Pancreas (tissue), 10 donors: ENCODE measurements around the gene CARD6. TPM values are rescaled to one million over a fixed set of nuclear protein-coding genes. Genes with fewer than 3 reads are reported as not detected.

Source experiments
- ATAC-seq, 4 donors: fragments of 200-7000 bp; cut with Tn5 transposase; one replicate each; pipeline versions ENCODE4 v1.8.0 to v1.9.1; 2020; ENCODE audit warnings: mild to moderate bottlenecking in 4 of 4, moderate library complexity in 4 of 4
- DNase-seq, 6 donors: peaks; one replicate each; pipeline ENCODE4 v3.0.0-alpha.2; 2020
- FAIRE-seq: peaks from 2 replicates; lab custom pipeline; 2012; peaks lifted over from hg19 to GRCh38; lab: Jason Lieb, UNC
- H3K27ac ChIP-seq, 4 donors: fragments of 200-600 bp; sonication (generic); 1 replicate in 3 of 4; 2 replicates in 1 of 4; pipeline versions ENCODE4 v1.5.0 to v1.8.0; 2020
- H3K27me3 ChIP-seq, 4 donors: fragments of 200-600 bp; one replicate each; pipeline ENCODE4 v1.8.0; 2021
- H3K36me3 ChIP-seq, 3 donors: fragments of 200-600 bp; sonication (generic) in 1 of 3; one replicate each; pipeline versions ENCODE4 v1.5.0 to v1.8.0; 2020 to 2021
- H3K4me1 ChIP-seq, 3 donors: fragments of 200-600 bp; one replicate each; pipeline ENCODE4 v1.8.0; 2021
- H3K4me3 ChIP-seq, 4 donors: fragments of 200-600 bp; sonication (generic) in 2 of 4; one replicate each; pipeline versions ENCODE4 v1.5.0 to v1.8.0; 2020 to 2021
- H3K9me3 ChIP-seq, 4 donors: fragments of 200-600 bp; one replicate each; pipeline ENCODE4 v1.8.0; 2021
- CTCF ChIP-seq, 4 donors: fragments of 200-600 bp; sonication (generic) in 3 of 4; IDR thresholded peaks; one replicate each; pipeline versions ENCODE4 v1.5.0 to v1.8.0; 2021; ENCODE audit warnings: antibody characterized with exemption in 4 of 4
- WGBS, 2 donors: extraction: QIAGEN DNeasy Blood & Tissue Kit; methylation state at CpG; one replicate each; pipeline ENCODE4 v1.1.7; 2013; 5-methylcytosine and 5-hydroxymethylcytosine counted together
- intact Hi-C, 3 donors: fragments of 100-400 bp; cut with DNase I; formaldehyde crosslinking; loops; one replicate each; pipeline versions ENCODE4 v1.11.1 to v1.14.2; 2022
- polyA plus RNA-seq, 2 donors: library from polyadenylated mRNA; stranded (reverse); fragments of 200-250 nt; gene quantifications; one replicate each; pipeline ENCODE4 v1.2.3, GENCODE V29; 2013
- total RNA-seq, 6 donors: library from RNA; stranded (reverse); fragmentation: NEBNext Ultra II Directional in 4 of 6; extraction: Animal tissue kit (Norgen Biotek cat#: 25700) in 4 of 6; gene quantifications; one replicate each; pipeline versions ENCODE4 v1.2.1 to v1.2.4, GENCODE V29; 2021 to 2023
- donor health status: healthy with polysubstance abuse.
- donor health status: DM: no; HTN: no; CAD: no; lungs with moderate emphysema.
- donor health status: DM: no; HTN: no; CAD: no.
- donor health status: control.
- donor health status: control.
- donor health status: Bipolar disorder and iron deficiency.
- donor health status: DM: yes; HTN: yes; CAD: no.
- donor health status: DM: no; HTN: no; CAD: no.
- donor health status: DM: no; HTN: no; CAD: no.
- donor health status: DM: yes; HTN: yes; CAD: no.

The CARD6 gene
- total and polyA plus RNA-seq, 8 donors: 1.7 to 8.0 (median 2.6) TPM

DNA sequence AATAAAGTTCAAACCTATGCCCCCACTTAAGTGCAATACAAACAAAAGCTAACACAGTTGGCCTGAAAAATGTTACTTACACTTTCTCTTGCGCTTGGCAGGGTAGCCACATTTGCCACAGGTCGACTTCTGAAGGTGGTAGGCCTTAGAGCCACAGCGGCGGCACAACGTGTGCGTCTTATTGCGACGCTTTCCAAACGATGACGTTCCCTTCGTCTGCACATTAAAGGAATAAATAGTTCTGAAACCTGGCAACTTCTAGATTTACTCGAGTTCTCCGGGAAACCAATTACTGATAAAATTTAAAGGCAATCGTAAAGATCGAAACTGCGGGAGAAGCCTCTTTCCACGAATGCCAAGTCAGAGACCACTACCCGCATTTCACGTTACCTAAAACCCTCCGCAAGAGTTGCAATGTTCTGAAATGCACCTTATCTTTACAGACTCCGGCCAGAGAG lies 6.7 kb upstream of the CARD6 start:
- H3K4me1 ChIP-seq: peaks cover 11 to 13% (median 13%) of the 10 kb centered on the region in 3 donors
- no peak for DNase-seq
- intact Hi-C loops: no loop called here
- H3K36me3 ChIP-seq: peaks cover 0 to 41% (median 33%) of the 10 kb centered on the region in 3 donors
- no peaks in the 10 kb centered on the region for H3K27me3 ChIP-seq
- H3K27ac ChIP-seq: peak overlapping the region; percentile 50 to 95 (median 86)
- H3K4me3 ChIP-seq: peak overlapping the region; percentile 69 to 80 (median 76)
- ATAC-seq: peak; percentile 32 to 50 (median 34)
- no peak for FAIRE-seq
- TF ChIP-seq CTCF (IDR thresholded peaks at IDR 0.05): no peak
- 0 to 1% methylated on average over 21 of the region's 21 CpGs for WGBS, 2 donors
- no peaks in the 10 kb centered on the region for H3K9me3 ChIP-seq

GRCh38 chr5:40834849-40835787 lies 6.0 kb upstream of the CARD6 start, which contains the start of gene RPL37:
RPL37 (minus strand) TSS chr5:40835222; CDS start chr5:40835185, 37 bp downstream.
- ATAC-seq (peak; percentile 99 to 100 (median 99)), DNase-seq (peak; percentile 92 to 97 (median 95)), FAIRE-seq (no peak)
- intact Hi-C loops: no loop called here
- Histone ChIP-seq H3K27me3 (no peaks in the 10 kb centered on the region), H3K27ac (peak within 1 kb of the TSS; percentile 80 to 95 (median 90)), H3K9me3 (no peaks in the 10 kb centered on the region), H3K4me1 (peaks cover 11 to 13% (median 13%) of the 10 kb centered on the region in 3 donors), H3K36me3 (peaks cover 0 to 34% (median 30%) of the 10 kb centered on the region in 3 donors), H3K4me3 (peak within 1 kb of the TSS; percentile 69 to 80 (median 76))
- no peak for TF ChIP-seq CTCF (IDR thresholded peaks at IDR 0.05)
- 1% methylated on average over 61 of the region's 61 CpGs for WGBS, 2 donors

DNA sequence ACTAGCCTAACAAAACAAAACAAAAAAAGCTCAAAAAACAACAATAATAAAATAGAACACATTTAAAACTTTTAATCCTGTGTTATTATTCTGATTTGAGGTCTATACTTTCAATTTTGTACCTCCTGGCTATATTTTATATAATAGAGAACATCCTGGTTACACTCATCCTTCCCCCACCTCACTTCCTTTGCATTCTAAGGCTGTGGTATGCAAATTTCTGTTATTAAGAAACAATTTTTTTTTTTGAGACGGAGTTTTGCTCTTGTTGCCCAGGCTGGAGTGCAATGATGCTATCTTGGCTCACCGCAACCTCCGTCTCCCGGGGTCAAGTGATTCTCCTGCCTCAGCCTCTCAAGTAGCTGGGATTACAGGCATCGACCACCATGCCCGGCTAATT lies 3.1 kb upstream of the CARD6 start:
- H3K4me1 ChIP-seq: peaks cover 6 to 10% (median 8%) of the 10 kb centered on the region in 3 donors
- no peak for TF ChIP-seq CTCF (IDR thresholded peaks at IDR 0.05)
- DNase-seq: no peak
- 88 to 91% methylated on average over 6 of the region's 6 CpGs for WGBS, 2 donors
- H3K9me3 ChIP-seq: no peaks in the 10 kb centered on the region
- H3K4me3 ChIP-seq: no peak overlapping the region
- FAIRE-seq: no peak
- no peak for ATAC-seq
- intact Hi-C loops: no loop called here
- no peak overlapping the region for H3K27ac ChIP-seq
- peaks cover 0 to 5% (median 2%) of the 10 kb centered on the region in 3 donors for H3K36me3 ChIP-seq
- no peaks in the 10 kb centered on the region for H3K27me3 ChIP-seq

DNA sequence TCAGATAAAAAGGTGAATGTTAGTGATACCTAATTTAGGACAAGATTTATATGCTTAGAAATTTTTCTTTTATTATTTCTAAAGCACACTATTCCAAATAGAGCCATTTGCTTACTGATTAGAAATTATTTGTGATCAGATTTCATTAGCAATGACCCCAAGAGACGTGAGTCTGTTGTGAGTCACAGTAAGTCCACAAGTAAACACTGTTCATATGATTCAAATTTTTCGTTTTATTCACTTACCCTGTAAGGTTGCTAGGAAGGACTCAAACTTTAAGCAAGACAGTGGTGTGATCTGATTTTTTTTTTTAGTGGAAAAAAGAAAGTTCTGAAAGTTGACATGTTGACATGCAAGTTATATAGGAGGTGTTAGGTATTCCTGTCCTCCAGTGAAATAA lies 1.2 kb downstream of the CARD6 start:
- intact Hi-C loops: no loop called here
- no peak for DNase-seq
- no peak for TF ChIP-seq CTCF (IDR thresholded peaks at IDR 0.05)
- Histone ChIP-seq H3K27ac (peak overlapping the region in 1 of 4 donors; percentile 59), H3K27me3 (no peaks in the 10 kb centered on the region), H3K4me1 (peaks cover 0 to 6% (median 0%) of the 10 kb centered on the region in 3 donors), H3K9me3 (no peaks in the 10 kb centered on the region), H3K4me3 (peak overlapping the region in 2 of 4 donors; percentile 25 to 32), H3K36me3 (no peaks in the 10 kb centered on the region)
- no peak for FAIRE-seq
- ATAC-seq: peak in 3 of 4 donors; percentile 24 to 64 (median 42)
- 37 to 48% methylated on average over 2 of the region's 2 CpGs for WGBS, 2 donors
